Activated CD8-positive, alpha-beta memory T cell treated with anti-CD3 and anti-CD28 coated beads for 36 hours (primary cell): Measurements from ENCODE around the gene CCDC97. TPM values are rescaled to one million over a fixed set of nuclear protein-coding genes. Genes with fewer than 3 reads are reported as not detected.

Source experiments
- CTCF ChIA-PET: fragments of 350-600 bp; sonication (Branson Sonifier 250); formaldehyde crosslinking; loops from one replicate; lab custom pipeline; 2021; ENCODE audit warnings: antibody characterized with exemption; lab: Charles Lee
- POLR2A ChIA-PET: fragments of 350-600 bp; sonication (Branson Sonifier 250); formaldehyde crosslinking; loops from one replicate; lab custom pipeline; 2021; ENCODE audit warnings: antibody characterized with exemption; lab: Charles Lee
- total RNA-seq, 2 experiments: library from RNA; stranded (reverse); gene quantifications; one replicate each; pipeline ENCODE4 v1.2.3, GENCODE V29; 2021

Gene CCDC97
- 10 to 100 TPM; 22.9 to 25.1 TPM for total RNA-seq

- CTCF ChIA-PET, result interaction anchor here (1.2 to 3.8 kb wide), 4 partner anchors 10 to 107 kb away, joined by 3 to 47 read pairs (median 8); partner anchors contain the start of gene HNRNPUL1
Measured at GRCh38 chr19:41310033-41310831, at the start of gene CCDC97. Gene CCDC97 (plus strand): TSS chr19:41310172. CDS start chr19:41310311, 139 bp downstream.

DNA sequence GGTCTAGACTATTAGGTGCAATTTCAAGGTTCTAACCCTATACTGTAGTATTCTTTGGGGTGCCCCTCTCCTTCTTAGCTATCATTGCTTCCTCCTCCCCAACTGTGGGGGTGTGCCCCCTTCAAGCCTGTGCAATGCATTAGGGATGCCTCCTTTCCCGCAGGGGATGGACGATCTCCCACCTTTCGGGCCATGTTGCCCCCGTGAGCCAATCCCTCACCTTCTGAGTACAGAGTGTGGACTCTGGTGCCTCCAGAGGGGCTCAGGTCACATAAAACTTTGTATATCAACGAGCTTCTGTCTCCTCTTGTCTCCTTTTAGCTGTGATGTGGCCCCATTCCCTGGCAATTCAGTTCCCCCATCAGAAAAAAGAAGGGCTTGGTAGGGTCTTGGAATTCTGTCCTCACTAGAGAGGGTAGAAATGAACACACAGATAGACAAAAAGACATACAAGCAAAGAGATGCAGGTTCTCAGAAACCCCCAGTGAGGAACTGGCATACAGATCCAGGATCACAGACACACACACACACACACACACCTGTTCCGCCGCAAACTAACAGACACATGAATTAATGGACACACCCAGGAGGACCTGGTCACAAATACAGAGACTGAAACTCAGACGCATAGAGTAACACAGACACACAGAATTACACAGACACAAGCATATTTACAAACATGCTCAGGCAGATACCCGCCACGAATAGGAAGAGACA lies 48.3 kb upstream of the CCDC97 start:
- ChIA-PET POLR2A (interaction anchor here (0.6 to 1.8 kb wide), 4 partner anchors 53 to 87 kb away, joined by 4 to 16 read pairs (median 6); no protein-coding TSS in a partner anchor), CTCF (interaction anchor here (1.0 to 7.4 kb wide), 8 partner anchors 25 to 90 kb away, joined by 3 to 67 read pairs (median 12); no protein-coding TSS in a partner anchor)

More at GRCh38 chr19:41310033-41310831, at the start of gene CCDC97:
- POLR2A ChIA-PET, result interaction anchor here (0.6 to 1.7 kb wide), 7 partner anchors 9 to 47 kb away, joined by 3 to 10 read pairs (median 4); no protein-coding TSS in a partner anchor

GRCh38 chr19:41263042-41263849 lies 46.7 kb upstream of the CCDC97 start:
- ChIA-PET POLR2A (interaction anchor here (0.6 to 4.6 kb wide), 15 partner anchors 37 to 1827 kb away, joined by 3 to 52 read pairs (median 5); partner anchors contain the start of genes B9D2 and RPS16), CTCF (interaction anchor here (0.7 to 7.4 kb wide), 12 partner anchors 35 to 916 kb away, joined by 3 to 67 read pairs (median 8); partner anchors contain the start of genes CCDC97 and DMAC2)

GRCh38 chr19:41263850-41264580 lies 46.0 kb upstream of the CCDC97 start, which contains the start of gene HNRNPUL1:
Gene HNRNPUL1 (plus strand): TSS chr19:41264372. CDS start chr19:41264504, 132 bp downstream.
- ChIA-PET CTCF (interaction anchor here (0.9 to 7.4 kb wide), 12 partner anchors 15 to 289 kb away, joined by 3 to 67 read pairs (median 7); partner anchors contain the start of gene CCDC97), POLR2A (interaction anchor here (0.6 to 4.6 kb wide), 14 partner anchors 13 to 1828 kb away, joined by 3 to 52 read pairs (median 4); partner anchors contain the start of genes B9D2 and RPS16)

DNA sequence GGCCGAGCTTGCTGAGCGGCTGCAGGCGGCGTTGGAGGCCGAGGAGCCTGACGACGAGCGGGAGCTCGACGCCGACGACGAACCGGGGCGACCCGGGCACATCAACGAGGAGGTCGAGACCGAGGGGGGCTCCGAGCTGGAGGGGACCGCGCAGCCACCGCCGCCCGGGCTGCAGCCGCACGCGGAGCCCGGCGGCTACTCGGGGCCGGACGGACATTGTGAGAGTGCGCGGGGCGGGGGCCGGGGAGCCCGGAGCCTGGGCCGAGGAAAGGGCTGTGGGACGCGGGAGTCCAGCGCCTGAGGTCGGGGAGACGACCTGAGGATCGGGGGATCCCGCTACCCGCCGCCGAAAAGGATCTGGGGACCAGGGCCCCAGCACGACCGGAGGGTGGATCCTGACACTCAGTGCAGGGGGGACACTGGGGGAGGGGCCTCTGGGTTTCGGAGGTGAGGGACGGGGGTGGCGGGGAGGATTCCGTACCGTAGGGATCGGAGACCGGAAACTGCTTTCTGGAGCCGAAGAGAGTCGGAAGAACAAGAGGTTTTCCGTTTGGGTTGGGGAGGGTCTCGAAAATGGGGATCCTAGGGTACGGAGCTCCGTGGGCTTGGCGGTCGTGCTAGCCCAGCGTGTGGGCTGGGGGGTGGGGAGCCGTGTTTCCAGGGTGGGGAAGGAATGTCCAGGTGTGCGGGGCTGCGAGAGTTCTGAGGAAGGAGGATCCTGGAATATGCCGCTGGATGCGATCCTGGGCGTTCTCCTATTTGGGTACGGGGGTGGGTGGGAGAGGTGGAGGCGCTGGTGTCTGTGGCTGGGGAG lies 45.2 kb upstream of the CCDC97 start:
- ChIA-PET POLR2A (interaction anchor here (0.6 to 4.6 kb wide), 6 partner anchors 12 to 88 kb away, joined by 3 to 52 read pairs (median 9); no protein-coding TSS in a partner anchor), CTCF (interaction anchor here (0.8 to 7.4 kb wide), 13 partner anchors 15 to 290 kb away, joined by 3 to 67 read pairs (median 4); partner anchors contain the start of gene CCDC97)

DNA sequence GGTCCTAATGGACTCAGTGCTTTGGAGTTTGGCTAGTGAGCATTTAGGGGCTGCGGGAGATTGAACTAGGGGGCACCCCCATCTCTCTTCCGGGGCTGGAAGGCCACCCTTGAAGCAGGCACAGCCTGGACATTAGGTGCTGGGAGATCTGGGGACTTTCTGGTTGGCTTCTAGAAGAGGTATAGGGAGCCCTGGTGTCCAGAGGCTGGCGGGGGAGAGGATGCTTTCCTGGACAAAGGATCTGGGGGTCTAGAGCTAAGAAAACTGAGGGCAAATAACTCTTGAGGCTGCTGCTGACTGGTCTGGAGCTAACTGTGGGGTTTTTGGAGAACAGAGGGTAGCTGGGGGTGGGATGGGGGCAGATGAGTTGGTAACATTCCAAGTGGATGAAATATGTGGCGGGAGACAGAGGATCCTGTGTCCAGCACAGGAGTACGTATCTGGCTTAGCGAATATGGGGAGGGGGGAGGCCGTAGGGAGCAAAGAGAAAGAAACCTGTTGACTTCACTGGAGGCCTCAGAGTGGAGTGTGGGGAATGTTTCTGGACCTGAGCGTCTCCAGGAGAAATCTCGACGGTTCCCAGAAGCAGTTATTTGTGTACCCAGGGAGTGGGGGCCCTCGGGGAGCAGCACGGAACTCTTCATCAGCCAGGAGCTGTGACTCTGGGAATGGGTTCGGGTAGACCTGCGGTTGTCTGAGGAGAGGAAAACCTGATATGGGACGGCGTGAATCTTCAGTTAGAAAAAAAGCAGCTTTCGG lies 44.4 kb upstream of the CCDC97 start:
- ChIA-PET POLR2A (interaction anchor here (0.6 to 4.6 kb wide), 3 partner anchors 38 to 71 kb away, joined by 4 to 52 read pairs (median 8); no protein-coding TSS in a partner anchor), CTCF (interaction anchor here (0.8 to 4.7 kb wide), 7 partner anchors 16 to 86 kb away, joined by 3 to 47 read pairs (median 3); partner anchors contain the start of gene CCDC97)

DNA sequence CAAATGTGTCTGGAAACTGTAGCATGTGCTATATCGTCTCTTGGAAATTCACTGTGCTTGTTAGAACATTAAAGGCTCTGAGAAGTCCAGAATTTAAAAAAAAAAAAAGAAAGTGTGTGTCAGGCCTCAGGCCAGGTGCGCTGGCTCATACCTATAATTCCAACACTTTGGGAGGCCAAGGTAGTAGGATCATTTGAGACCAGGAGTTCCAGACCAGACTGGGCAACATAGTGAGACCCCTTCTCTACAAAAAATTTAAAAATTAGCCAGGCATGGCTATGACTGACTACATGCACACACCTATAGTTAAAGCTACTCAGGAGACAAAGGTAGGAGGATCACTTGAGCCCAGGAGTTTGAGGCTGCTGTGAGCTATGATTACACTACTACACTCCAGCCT lies 40.9 kb upstream of the CCDC97 start:
- ChIA-PET POLR2A (no interaction called here), CTCF (no interaction called here)

DNA sequence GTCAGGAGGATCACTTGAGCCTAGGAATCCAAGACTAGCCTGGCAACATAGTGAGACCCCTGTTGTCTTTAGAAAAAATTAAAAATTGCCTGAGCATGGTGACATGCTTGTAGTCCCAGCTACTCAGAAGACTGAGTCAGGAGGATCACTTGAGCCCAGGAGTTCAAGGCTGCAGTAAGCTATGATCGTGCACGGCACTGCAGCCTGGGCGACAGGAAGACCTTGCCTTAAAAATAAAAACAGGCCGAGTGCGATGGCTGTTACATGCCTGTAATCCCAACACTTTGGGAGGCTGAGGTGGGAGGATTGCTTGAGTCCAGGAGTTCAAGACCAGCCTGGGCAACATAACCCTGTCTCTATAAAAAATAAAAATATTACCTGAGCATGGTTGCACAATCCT lies 40.4 kb upstream of the CCDC97 start:
- CTCF ChIA-PET, result no interaction called here

GRCh38 chr19:41273076-41273475 lies 36.9 kb upstream of the CCDC97 start:
- ChIA-PET CTCF (no interaction called here), POLR2A (no interaction called here)

More for the DNA sequence above, 40.4 kb upstream of the CCDC97 start:
- POLR2A ChIA-PET, result no interaction called here

GRCh38 chr19:41274802-41275201 lies 35.2 kb upstream of the CCDC97 start:
- ChIA-PET CTCF (interaction anchor here (0.6 kb wide), 1 partner anchor 106 kb away, joined by 3 read pairs; no protein-coding TSS in a partner anchor), POLR2A (no interaction called here)

- CTCF ChIA-PET, result interaction anchor here (0.7 kb wide), 1 partner anchor 204 kb away, joined by 4 read pairs; no protein-coding TSS in a partner anchor
- POLR2A ChIA-PET, result no interaction called here
Measured at GRCh38 chr19:41276231-41276630, 33.7 kb upstream of the CCDC97 start.

DNA sequence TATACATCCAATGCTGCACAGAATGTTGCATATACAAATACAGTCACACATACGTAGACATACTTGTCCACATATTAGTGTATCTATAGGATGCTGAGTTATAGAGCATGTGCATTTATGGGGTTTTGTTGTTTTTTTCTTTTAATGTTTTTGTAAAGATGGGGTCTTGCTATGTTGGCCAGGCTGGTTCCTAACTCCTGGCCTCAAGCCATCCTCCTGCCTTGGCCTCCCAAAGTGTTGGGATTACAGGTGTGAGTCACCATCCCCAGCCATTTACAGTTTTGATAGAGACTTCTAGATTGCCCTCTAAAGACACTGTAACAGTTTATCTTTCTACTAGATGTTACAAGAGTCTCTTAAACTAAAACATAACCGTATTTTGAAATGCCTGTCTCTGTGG lies 31.5 kb upstream of the CCDC97 start:
- ChIA-PET POLR2A (no interaction called here), CTCF (no interaction called here)

DNA sequence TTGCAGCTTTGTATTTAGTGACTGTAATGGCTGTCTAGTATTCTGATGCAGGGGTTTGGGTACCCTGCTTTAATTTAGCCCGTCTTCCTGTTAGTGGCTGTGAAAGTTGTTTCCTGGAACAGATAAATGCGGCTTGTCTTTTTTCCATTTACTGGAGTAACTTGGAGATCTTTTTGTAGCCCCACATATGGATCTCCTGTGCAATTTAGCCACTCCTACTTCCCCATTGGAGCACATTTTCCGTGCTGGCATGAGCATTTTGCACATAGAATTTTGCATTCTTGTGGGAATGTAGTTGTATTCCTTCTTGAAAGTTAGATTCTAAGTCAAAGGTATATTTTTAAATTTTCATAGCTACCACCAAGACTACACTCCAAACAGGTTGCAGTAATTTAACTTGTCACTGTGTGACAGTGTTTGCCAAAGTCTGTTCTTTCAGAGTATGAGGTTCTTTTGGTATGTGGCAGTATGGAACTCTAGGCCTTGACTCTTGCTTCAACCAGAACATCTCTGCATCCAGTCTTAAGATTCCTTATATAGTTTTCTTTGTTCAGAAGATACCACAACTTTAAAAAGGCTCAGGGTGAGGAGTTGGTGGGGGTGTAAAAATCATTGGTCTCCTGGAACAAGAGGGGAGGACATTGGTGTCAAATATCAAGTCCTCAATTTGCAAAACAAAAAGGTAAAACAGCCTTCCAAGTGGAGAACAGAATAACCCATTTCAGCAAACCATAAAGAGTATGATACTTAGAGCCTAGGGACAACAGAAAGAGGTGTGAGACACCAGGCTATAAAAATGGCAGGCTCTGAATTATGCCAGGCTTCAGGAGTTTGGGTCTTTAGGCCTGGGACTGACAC lies 21.1 kb upstream of the CCDC97 start:
- POLR2A ChIA-PET, result no interaction called here
- CTCF ChIA-PET, result interaction anchor here (2.0 kb wide), 1 partner anchor 14 kb away, joined by 6 read pairs; no protein-coding TSS in a partner anchor

- ChIA-PET CTCF (interaction anchor here (0.7 to 2.0 kb wide), 2 partner anchors 13 to 1338 kb away, joined by 3 to 6 read pairs; no protein-coding TSS in a partner anchor), POLR2A (interaction anchor here (0.7 kb wide), 1 partner anchor 13 kb away, joined by 12 read pairs; no protein-coding TSS in a partner anchor)
Measured at GRCh38 chr19:41289814-41290213, 20.2 kb upstream of the CCDC97 start.

GRCh38 chr19:41294393-41294792 lies 15.6 kb upstream of the CCDC97 start:
- ChIA-PET POLR2A (no interaction called here), CTCF (no interaction called here)
